ENCODE measurements around the gene SELENOW. TPM values are rescaled to one million over a fixed set of nuclear protein-coding genes. Genes with fewer than 3 reads are reported as not detected.

SELENOW gene
- total and polyA plus RNA-seq, 4 donors: 28.2 to 102 (median 67.4) TPM

DNA sequence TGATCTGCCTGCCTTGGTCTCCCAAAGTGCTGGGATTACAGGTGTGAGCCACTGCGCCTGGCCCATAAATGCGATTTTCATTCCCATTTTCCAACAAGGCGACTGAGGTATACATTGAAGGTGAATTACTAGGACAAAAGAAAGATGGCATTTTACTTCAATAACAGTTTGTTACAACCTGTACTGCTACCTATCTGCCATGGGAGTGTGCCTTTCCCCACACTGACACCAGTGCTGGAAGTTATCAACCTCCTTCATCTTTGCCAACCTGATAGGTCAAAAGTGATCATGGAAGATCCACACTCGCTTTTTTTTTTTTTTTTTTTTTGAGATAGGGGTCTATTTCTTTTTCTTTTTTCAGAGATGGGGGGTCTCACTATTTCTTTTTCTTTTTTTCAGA is 54.2 kb downstream of the SELENOW start:
- WGBS: 90% methylated on average over 4 of the region's 4 CpGs

More for the DNA sequence above, 54.2 kb downstream of the SELENOW start:
- Histone ChIP-seq H3K9ac (ENCODE audit: low read depth in 1 of 2, low read length in 2 of 2) (no peak overlapping the region), H3K36me3 (ENCODE audit: control insufficient read depth in 4 of 4, insufficient read depth in 3 of 4, low read depth in 1 of 4, low read length in 3 of 4) (no peaks in the 10 kb centered on the region), H3K9me3 (ENCODE audit: control insufficient read depth in 4 of 4, low read length in 3 of 4) (no peaks in the 10 kb centered on the region), H3K27ac (ENCODE audit: low read depth in 1 of 2, low read length in 2 of 2) (no peak overlapping the region), H3K4me3 (ENCODE audit: low read depth in 1 of 3, low read length in 3 of 3) (no peak overlapping the region), H3K27me3 (ENCODE audit: control insufficient read depth in 4 of 4, insufficient read depth in 4 of 4, low read length in 3 of 4) (no peaks in the 10 kb centered on the region), H3K4me1 (ENCODE audit: control insufficient read depth in 4 of 4, insufficient read depth in 4 of 4, low read length in 3 of 4) (no peaks in the 10 kb centered on the region)
- TF ChIP-seq REST (IDR thresholded peaks at IDR 0.05): no peak
- TF ChIP-seq FOXA2 (IDR thresholded peaks at IDR 0.05): no peak
- no peak for TF ChIP-seq SP1 (IDR thresholded peaks at IDR 0.05)
- TF ChIP-seq YY1 (IDR thresholded peaks at IDR 0.05): no peak
- no peak for TF ChIP-seq TAF1 (conservative IDR thresholded peaks at IDR 0.05)
- no peak for TF ChIP-seq MAX (IDR thresholded peaks at IDR 0.05)
- no peak for TF ChIP-seq GABPA (IDR thresholded peaks at IDR 0.05 in 1 of 2, conservative IDR thresholded peaks at IDR 0.05 in 1 of 2)
- TF ChIP-seq NR2F2 (IDR thresholded peaks at IDR 0.05): no peak
- TF ChIP-seq JUND (IDR thresholded peaks at IDR 0.05): no peak
- no peak for DNase-seq (ENCODE audit: low spot score)

Small RNA genes lying within 50 kb of the gene (small RNA-seq; reads per million reads assigned to genes)
- gene AC008745.1: not detected
- not detected for gene SNORD23

Other genes with a start within 250 kb of the SELENOW start
- gene ZNF541, start 205.6 kb upstream of the SELENOW start, total RNA-seq: under 1 TPM; 0.05 to 0.08 TPM
- gene ZNF541, start 205.6 kb upstream of the SELENOW start, polyA plus RNA-seq: under 1 TPM in 1 of 2 donors, not detected in 1; 0.09 TPM
- 1 to 10 TPM; 3.0 to 8.9 TPM for gene BICRA, start 169.6 kb upstream of the SELENOW start, total RNA-seq
- 1 to 10 TPM in 1 of 2 donors, under 1 TPM in 1; 0.63 to 2.9 TPM for gene BICRA, start 169.6 kb upstream of the SELENOW start, polyA plus RNA-seq
- 1 to 10 TPM; 3.2 to 6.2 TPM for gene EHD2, start 65.3 kb upstream of the SELENOW start, total RNA-seq
- 1 to 10 TPM; 5.5 to 7.9 TPM for gene EHD2, start 65.3 kb upstream of the SELENOW start, polyA plus RNA-seq
- 10 to 100 TPM; 38.3 to 38.9 TPM for gene NOP53, start 33.2 kb upstream of the SELENOW start, total RNA-seq
- 10 to 100 TPM; 25.8 to 85.5 TPM for gene NOP53, start 33.2 kb upstream of the SELENOW start, polyA plus RNA-seq
- gene TPRX1, start 25.8 kb downstream of the SELENOW start, total RNA-seq: not detected
- gene TPRX1, start 25.8 kb downstream of the SELENOW start, polyA plus RNA-seq: not detected
- gene CRX, start 43.2 kb downstream of the SELENOW start, total RNA-seq: not detected
- under 1 TPM in 1 of 2 donors, not detected in 1; 0.04 TPM for gene CRX, start 43.2 kb downstream of the SELENOW start, polyA plus RNA-seq
- not detected for gene TPRX2, start 80.5 kb downstream of the SELENOW start, total RNA-seq
- not detected for gene TPRX2, start 80.5 kb downstream of the SELENOW start, polyA plus RNA-seq
- gene SULT2A1, start 107.6 kb downstream of the SELENOW start, total RNA-seq: 100 to 1,000 TPM in 1 of 2 donors, 10 to 100 TPM in 1; 22.9 to 655 TPM
- gene SULT2A1, start 107.6 kb downstream of the SELENOW start, polyA plus RNA-seq: 100 to 1,000 TPM; 726 to 892 TPM
- gene BSPH1, start 213.5 kb downstream of the SELENOW start, total RNA-seq: not detected
- not detected for gene BSPH1, start 213.5 kb downstream of the SELENOW start, polyA plus RNA-seq
- gene ELSPBP1, start 215.9 kb downstream of the SELENOW start, total RNA-seq: not detected
- gene ELSPBP1, start 215.9 kb downstream of the SELENOW start, polyA plus RNA-seq: not detected